ENCODE results near the gene HIVEP3. TPM values are rescaled to one million over a fixed set of nuclear protein-coding genes. Genes with fewer than 3 reads are reported as not detected.

HIVEP3 gene
- total RNA-seq, 2 experiments from 2014 or later: 18.6 to 20.4 TPM

DNA sequence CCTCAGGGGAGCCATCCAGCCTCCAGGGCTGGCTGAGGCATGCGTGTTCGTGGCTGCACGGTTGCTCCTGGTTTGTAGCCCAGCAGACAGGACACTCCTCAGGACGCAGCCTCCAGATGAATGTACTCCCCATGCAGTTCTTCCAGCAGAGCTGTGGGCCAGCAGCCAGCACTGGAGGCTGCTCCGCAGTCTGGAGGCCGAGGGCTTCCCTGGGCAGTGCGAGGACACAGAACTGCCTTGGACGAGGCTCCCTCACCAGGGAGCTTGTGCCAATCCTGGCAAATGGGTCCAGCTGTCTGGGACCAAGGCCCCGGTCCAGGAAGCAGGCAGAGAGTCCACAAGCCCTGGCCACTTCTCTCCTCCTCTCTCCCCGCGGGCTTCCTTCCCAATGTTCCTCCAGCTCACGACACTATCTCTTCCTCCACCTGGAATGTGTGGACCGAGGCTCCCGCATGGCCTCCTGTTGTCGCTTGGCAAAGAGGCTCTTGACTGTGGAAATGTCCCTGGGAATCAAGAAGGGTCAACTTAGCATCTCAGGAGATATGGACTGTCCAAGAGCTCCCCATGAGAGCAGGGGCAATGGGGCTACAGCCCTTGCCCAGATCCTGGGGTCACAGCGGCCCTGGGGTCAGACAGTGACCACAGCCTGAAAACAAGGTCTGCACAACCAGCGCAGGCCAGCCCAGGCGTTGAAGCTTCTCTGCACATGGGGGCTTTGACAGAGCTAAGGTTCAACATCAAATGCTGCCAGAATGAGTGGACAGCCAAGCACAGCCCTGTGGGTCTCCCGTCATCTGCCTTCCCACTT, 439.5 kb downstream of the HIVEP3 start:
- ATAC-seq (no peak), DNase-seq (no peak)
- H3K4me3 Mint-ChIP-seq: no peak overlapping the region
- CTCF ChIA-PET: interaction anchor here (1.4 to 2.8 kb wide), 2 partner anchors 12 to 17 kb away, joined by 4 to 12 read pairs; no protein-coding TSS in a partner anchor
- TF ChIP-seq, protein P1, sequence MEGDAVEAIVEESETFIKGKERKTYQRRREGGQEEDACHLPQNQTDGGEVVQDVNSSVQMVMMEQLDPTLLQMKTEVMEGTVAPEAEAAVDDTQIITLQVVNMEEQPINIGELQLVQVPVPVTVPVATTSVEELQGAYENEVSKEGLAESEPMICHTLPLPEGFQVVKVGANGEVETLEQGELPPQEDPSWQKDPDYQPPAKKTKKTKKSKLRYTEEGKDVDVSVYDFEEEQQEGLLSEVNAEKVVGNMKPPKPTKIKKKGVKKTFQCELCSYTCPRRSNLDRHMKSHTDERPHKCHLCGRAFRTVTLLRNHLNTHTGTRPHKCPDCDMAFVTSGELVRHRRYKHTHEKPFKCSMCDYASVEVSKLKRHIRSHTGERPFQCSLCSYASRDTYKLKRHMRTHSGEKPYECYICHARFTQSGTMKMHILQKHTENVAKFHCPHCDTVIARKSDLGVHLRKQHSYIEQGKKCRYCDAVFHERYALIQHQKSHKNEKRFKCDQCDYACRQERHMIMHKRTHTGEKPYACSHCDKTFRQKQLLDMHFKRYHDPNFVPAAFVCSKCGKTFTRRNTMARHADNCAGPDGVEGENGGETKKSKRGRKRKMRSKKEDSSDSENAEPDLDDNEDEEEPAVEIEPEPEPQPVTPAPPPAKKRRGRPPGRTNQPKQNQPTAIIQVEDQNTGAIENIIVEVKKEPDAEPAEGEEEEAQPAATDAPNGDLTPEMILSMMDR (IDR thresholded peaks at IDR 0.05): no peak
- no peaks in the 10 kb centered on the region for H3K9me3 Mint-ChIP-seq
- no peaks in the 10 kb centered on the region for H3K36me3 Mint-ChIP-seq (ENCODE audit: low read depth)
- no peak overlapping the region for H3K27ac Mint-ChIP-seq
- H3K27me3 Mint-ChIP-seq: no peaks in the 10 kb centered on the region
- POLR2A ChIA-PET: no interaction called here
- intact Hi-C loops (cut with micrococcal nuclease): no loop called here
- no peaks in the 10 kb centered on the region for H3K4me1 Mint-ChIP-seq (ENCODE audit: low read depth)

DNA sequence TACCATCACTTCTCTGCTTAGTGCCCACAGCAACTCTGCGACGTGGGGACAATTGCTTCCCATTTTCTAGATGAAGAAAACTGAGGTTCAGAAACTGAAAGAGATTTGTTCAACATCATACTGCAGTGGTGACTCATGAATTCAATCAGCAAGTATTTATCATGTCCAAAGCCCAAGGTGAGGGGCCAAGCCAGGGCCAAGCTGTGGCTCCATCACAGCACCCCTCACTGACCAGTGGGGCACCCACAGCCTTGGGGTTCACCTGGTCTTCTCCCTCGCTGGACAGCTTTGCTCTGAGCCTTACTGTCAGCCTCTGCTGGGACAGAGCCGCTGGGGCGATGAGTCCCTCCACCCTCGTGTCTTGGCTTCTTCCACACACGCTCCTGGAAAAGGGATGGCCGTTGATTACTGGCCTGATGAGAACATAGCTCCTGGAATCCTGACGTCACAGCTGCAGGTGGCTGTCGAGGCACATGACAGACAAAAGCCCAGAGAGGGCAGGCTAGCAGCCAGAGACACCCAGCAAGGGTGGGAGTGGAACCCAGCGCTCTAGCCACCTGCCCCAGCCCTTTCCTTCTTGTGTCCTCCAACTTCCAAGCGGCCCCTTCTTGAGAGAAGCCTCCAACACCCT, 440.5 kb downstream of the HIVEP3 start:
- Mint-ChIP-seq H3K27me3 (no peaks in the 10 kb centered on the region), H3K9me3 (no peaks in the 10 kb centered on the region), H3K4me1 (ENCODE audit: low read depth) (no peaks in the 10 kb centered on the region), H3K27ac (no peak overlapping the region), H3K4me3 (no peak overlapping the region), H3K36me3 (ENCODE audit: low read depth) (no peaks in the 10 kb centered on the region)
- intact Hi-C loops (cut with micrococcal nuclease): no loop called here
- DNase-seq: no peak
- ATAC-seq: no peak
- ChIA-PET POLR2A (no interaction called here), CTCF (interaction anchor here (2.8 kb wide), 1 partner anchor 13 kb away, joined by 12 read pairs; no protein-coding TSS in a partner anchor)
- TF ChIP-seq, protein P1 (IDR thresholded peaks at IDR 0.05): no peak

DNA sequence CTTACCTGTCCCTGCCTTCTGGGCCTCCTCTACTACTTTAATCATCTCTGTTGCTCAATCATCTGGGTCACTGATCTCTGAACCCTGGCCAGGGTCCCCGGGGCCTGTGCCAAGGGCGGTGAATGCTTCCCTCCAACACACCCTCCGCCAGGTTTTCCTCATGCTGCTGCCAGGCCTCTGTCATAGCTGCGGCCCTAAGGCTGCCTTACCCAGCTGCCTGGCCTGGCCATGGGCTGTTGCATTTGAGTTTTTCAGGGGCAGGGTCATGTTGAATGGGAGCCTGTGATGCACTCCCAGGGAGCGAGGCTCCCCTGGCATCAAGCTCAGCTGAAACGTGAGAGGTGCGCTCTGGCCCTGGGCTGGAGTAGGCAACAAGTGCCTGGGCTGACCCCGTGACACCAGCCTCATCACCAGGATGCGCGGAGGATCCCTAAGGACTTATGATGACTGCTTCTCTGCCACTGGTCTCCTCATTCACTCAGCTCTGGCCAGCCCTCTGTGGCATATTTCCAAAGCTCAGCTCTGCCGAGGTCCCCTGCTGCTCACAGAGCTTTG, 441.8 kb downstream of the HIVEP3 start:
- CTCF ChIA-PET: interaction anchor here (1.4 to 2.7 kb wide), 2 partner anchors 15 to 44 kb away, joined by 5 to 15 read pairs; no protein-coding TSS in a partner anchor
- ATAC-seq (no peak), DNase-seq (no peak)
- Mint-ChIP-seq H3K4me3 (no peak overlapping the region), H3K9me3 (no peaks in the 10 kb centered on the region), H3K4me1 (ENCODE audit: low read depth) (no peaks in the 10 kb centered on the region), H3K27me3 (no peaks in the 10 kb centered on the region), H3K27ac (no peak overlapping the region), H3K36me3 (ENCODE audit: low read depth) (no peaks in the 10 kb centered on the region)
- POLR2A ChIA-PET: no interaction called here
- intact Hi-C loops (cut with micrococcal nuclease): no loop called here
- TF ChIP-seq, protein P1 (IDR thresholded peaks at IDR 0.05): no peak

DNA sequence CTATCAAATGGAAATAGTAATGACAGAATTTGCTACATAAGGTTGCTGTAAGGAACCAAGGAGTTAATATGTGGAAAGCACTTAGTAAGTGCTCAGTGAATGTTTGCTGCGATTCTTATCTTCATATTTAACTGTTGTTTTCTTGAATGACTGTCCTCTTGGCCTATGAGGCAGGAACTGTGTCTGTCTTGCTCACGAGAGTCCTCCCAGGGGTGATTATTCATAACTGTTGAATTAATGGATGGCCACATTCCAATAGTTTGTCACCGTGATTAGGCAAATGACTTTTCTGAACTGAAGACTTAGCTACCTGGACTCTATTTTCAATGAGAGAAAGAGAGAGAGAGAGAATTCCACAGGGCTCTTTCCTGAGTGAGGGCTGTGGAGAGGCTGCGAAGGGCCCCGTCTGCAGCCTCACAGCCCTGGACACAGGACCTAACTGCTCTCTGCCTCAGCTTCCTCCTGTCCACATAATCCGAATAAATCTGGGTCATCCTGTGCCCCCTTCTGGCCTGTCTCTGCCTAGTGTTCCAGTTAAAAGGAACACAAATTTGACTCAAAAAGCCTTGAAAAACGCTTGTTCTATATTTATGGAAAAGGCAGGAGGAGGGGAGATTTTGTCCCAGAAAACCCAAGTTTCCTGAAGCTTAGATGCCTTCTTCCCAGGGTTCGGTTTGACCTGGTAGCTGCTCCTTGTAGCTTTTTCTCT, 442.7 kb downstream of the HIVEP3 start:
- DNase-seq (no peak), ATAC-seq (no peak)
- Mint-ChIP-seq H3K36me3 (ENCODE audit: low read depth) (no peaks in the 10 kb centered on the region), H3K27ac (no peak overlapping the region), H3K27me3 (no peaks in the 10 kb centered on the region), H3K9me3 (no peaks in the 10 kb centered on the region), H3K4me3 (no peak overlapping the region), H3K4me1 (ENCODE audit: low read depth) (no peaks in the 10 kb centered on the region)
- TF ChIP-seq, protein P1 (IDR thresholded peaks at IDR 0.05): no peak
- POLR2A ChIA-PET: interaction anchor here (2.0 kb wide), 1 partner anchor 18 kb away, joined by 6 read pairs; no protein-coding TSS in a partner anchor
- CTCF ChIA-PET: interaction anchor here (0.6 to 2.7 kb wide), 3 partner anchors 15 to 43 kb away, joined by 3 to 15 read pairs (median 5); no protein-coding TSS in a partner anchor
- intact Hi-C loops (cut with micrococcal nuclease): no loop called here
